VCaP (cell line): ENCODE data around the gene STON2.
A peak's percentile ranks its signal among the peaks of the same experiment; 100 is the strongest.

ENCODE experiments used
- H3K27ac ChIP-seq: fragments of 450-650 bp; 2 replicates; pipeline ENCODE4 v1.5.1; 2017
- CTCF ChIP-seq: fragments of 450-650 bp; conservative IDR thresholded peaks from 2 replicates; pipeline ENCODE4 v1.5.1; 2017; ENCODE audit warnings: mild to moderate bottlenecking, moderate library complexity

Gene STON2

GRCh38 chr14:81351205-81351604, 48.9 kb downstream of the STON2 start:
- H3K27ac ChIP-seq, result no peak overlapping the region
- no peak for TF ChIP-seq CTCF

- H3K27ac ChIP-seq, result no peak overlapping the region
- no peak for TF ChIP-seq CTCF
Measured at GRCh38 chr14:81350344-81351130, 49.6 kb downstream of the STON2 start.

GRCh38 chr14:81348061-81348460, 52.1 kb downstream of the STON2 start:
- TF ChIP-seq CTCF, result no peak
- H3K27ac ChIP-seq, result no peak overlapping the region

GRCh38 chr14:81345781-81346180, 54.3 kb downstream of the STON2 start:
- no peak for TF ChIP-seq CTCF
- H3K27ac ChIP-seq, result no peak overlapping the region

- TF ChIP-seq CTCF, result no peak
- peak overlapping the region; percentile 5; the same call in 1 of the 2 replicates for H3K27ac ChIP-seq
Measured at GRCh38 chr14:81344481-81345160, 55.5 kb downstream of the STON2 start.

- no peak for TF ChIP-seq CTCF
- no peak overlapping the region for H3K27ac ChIP-seq
Measured at GRCh38 chr14:81343701-81344100, 56.4 kb downstream of the STON2 start.

GRCh38 chr14:81342850-81343580, 57.1 kb downstream of the STON2 start:
- TF ChIP-seq CTCF, result no peak
- H3K27ac ChIP-seq, result no peak overlapping the region
